CD14-positive monocyte (primary cell): ENCODE data around the gene UGCG. TPM values are rescaled to one million over a fixed set of nuclear protein-coding genes. Genes with fewer than 3 reads are reported as not detected.
"Not testable (repeated sequence)": the region's sequence is repeated elsewhere in the genome, so short reads cannot be mapped to it uniquely, and the experiment has no call there.

ENCODE experiments used
- DNase-seq, 3 donors: peaks; one replicate each; pipeline ENCODE4 v3.0.0-alpha.2; 2011 to 2022
- H2AFZ ChIP-seq: 2 replicates; pipeline ENCODE4 v1.6.0; 2012; ENCODE audit warnings: mild to moderate bottlenecking, low read depth, low read length, inconsistent platforms; ENCODE audit not compliant: insufficient read depth, poor library complexity, severe bottlenecking
- H3K27ac ChIP-seq, 2 donors: 1 replicate in 1 of 2; 2 replicates in 1 of 2; pipeline ENCODE4 v1.5.1; 2012 to 2013; ENCODE audit warnings: low read length in 2 of 2, control low read depth in 1 of 2, inconsistent platforms in 1 of 2, low read depth in 1 of 2, mild to moderate bottlenecking in 1 of 2
- H3K27me3 ChIP-seq, 2 donors: one replicate each; pipeline versions ENCODE4 v1.6.0 to v1.6.1; 2011 to 2013; ENCODE audit warnings: low read length in 2 of 2; ENCODE audit not compliant: control insufficient read depth in 2 of 2, insufficient read depth in 2 of 2
- H3K36me3 ChIP-seq, 2 donors: replicated peaks in 1 of 2; 1 replicate in 1 of 2; 2 replicates in 1 of 2; pipeline versions ENCODE4 v1.5.1 to v1.6.1; 2012 to 2013; ENCODE audit warnings: low read length in 2 of 2, control low read depth in 1 of 2, inconsistent platforms in 1 of 2, mild to moderate bottlenecking in 1 of 2; ENCODE audit not compliant: insufficient read depth in 2 of 2, control insufficient read depth in 1 of 2
- H3K4me1 ChIP-seq, 2 donors: 1 replicate in 1 of 2; 2 replicates in 1 of 2; pipeline versions ENCODE4 v1.5.1 to v1.6.1; 2012 to 2013; ENCODE audit warnings: low read length in 2 of 2, control low read depth in 1 of 2, inconsistent platforms in 1 of 2, mild to moderate bottlenecking in 1 of 2, moderate library complexity in 1 of 2; ENCODE audit not compliant: insufficient read depth in 2 of 2, control insufficient read depth in 1 of 2
- H3K4me2 ChIP-seq: replicated peaks from 2 replicates; pipeline ENCODE3; 2012; ENCODE audit warnings: low read length, moderate library complexity, mild to moderate bottlenecking; ENCODE audit not compliant: poor library complexity, severe bottlenecking; ENCODE audit errors: extremely low read depth
- H3K4me3 ChIP-seq, 3 experiments: fragments of 200-600 bp in 1 of 3; sonication (generic) in 1 of 3; replicated peaks in 1 of 3; 1 replicate in 2 of 3; 2 replicates in 1 of 3; pipeline ENCODE4 v1.5.1; 2011 to 2013; ENCODE audit warnings: low read length in 3 of 3, mild to moderate bottlenecking in 3 of 3, control low read depth in 2 of 3, low read depth in 2 of 3, inconsistent platforms in 1 of 3, moderate library complexity in 1 of 3
- H3K79me2 ChIP-seq: 2 replicates; pipeline ENCODE4 v1.6.0; 2012; ENCODE audit warnings: mild to moderate bottlenecking, control low read depth, inconsistent platforms, low read length, moderate library complexity; ENCODE audit not compliant: insufficient read depth
- H3K9ac ChIP-seq: 2 replicates; pipeline ENCODE4 v1.6.0; 2017; ENCODE audit warnings: low read length, mild to moderate bottlenecking; ENCODE audit not compliant: insufficient read depth, poor library complexity, severe bottlenecking
- H3K9me3 ChIP-seq, 2 donors: replicated peaks in 1 of 2; 1 replicate in 1 of 2; 2 replicates in 1 of 2; pipeline versions ENCODE4 v1.5.1 to v1.6.1; 2012 to 2013; ENCODE audit warnings: low read length in 2 of 2, control low read depth in 1 of 2; ENCODE audit not compliant: control insufficient read depth in 1 of 2, insufficient read depth in 1 of 2
- H4K20me1 ChIP-seq: 2 replicates; pipeline ENCODE4 v1.6.0; 2012; ENCODE audit warnings: mild to moderate bottlenecking, low read length, control low read depth, moderate library complexity; ENCODE audit not compliant: insufficient read depth
- H3K27ac Mint-ChIP-seq, 7 donors: one replicate each; pipeline ENCODE4 v1.8.0; 2020; ENCODE audit warnings: mild to moderate bottlenecking in 7 of 7, mixed read lengths in 7 of 7, moderate library complexity in 6 of 7, inconsistent platforms in 2 of 7
- H3K27me3 Mint-ChIP-seq, 3 donors: one replicate each; pipeline ENCODE4 v1.8.0; 2021 to 2022; ENCODE audit warnings: low read depth in 3 of 3, mild to moderate bottlenecking in 3 of 3, mixed read lengths in 3 of 3, moderate library complexity in 3 of 3, inconsistent platforms in 1 of 3
- H3K36me3 Mint-ChIP-seq, 2 donors: one replicate each; pipeline ENCODE4 v1.8.0; 2020; ENCODE audit warnings: mixed read lengths in 2 of 2, inconsistent platforms in 1 of 2, mild to moderate bottlenecking in 1 of 2
- H3K4me1 Mint-ChIP-seq: one replicate; pipeline ENCODE4 v1.8.0; 2020; ENCODE audit warnings: mild to moderate bottlenecking, mixed read lengths
- H3K4me3 Mint-ChIP-seq, 2 donors: one replicate each; pipeline ENCODE4 v1.8.0; 2020; ENCODE audit warnings: mild to moderate bottlenecking in 2 of 2, mixed read lengths in 2 of 2, moderate library complexity in 1 of 2
- H3K9me3 Mint-ChIP-seq, 7 donors: one replicate each; pipeline ENCODE4 v1.8.0; 2020 to 2022; ENCODE audit warnings: mixed read lengths in 7 of 7, mild to moderate bottlenecking in 6 of 7, moderate library complexity in 6 of 7, inconsistent platforms in 2 of 7
- CTCF ChIP-seq: fragments of 200-600 bp; IDR thresholded peaks from one replicate; pipeline ENCODE4 v1.8.0; 2022; ENCODE audit warnings: antibody characterized with exemption, mild to moderate bottlenecking
- WGBS: methylation state at CpG from one replicate; pipeline ENCODE4 v1.1.5; 2013; ENCODE audit warnings: missing lambda C conversion rate; ENCODE audit not compliant: insufficient coverage; 5-methylcytosine and 5-hydroxymethylcytosine counted together
- intact Hi-C, 2 donors: fragments of 100-400 bp; cut with micrococcal nuclease; formaldehyde crosslinking; loops; one replicate each; pipeline versions ENCODE4 v1.15.0 to v1.15.1; 2023
- polyA plus RNA-seq, 3 donors: library from polyadenylated mRNA; depleted of rRNA in 1 of 3; unstranded in 2 of 3; stranded (reverse) in 1 of 3; fragments of 300-500 nt in 2 of 3; fragments of >200 nt in 1 of 3; fragmentation: Illumina TruSeq in 2 of 3; gene quantifications; 1 replicate in 2 of 3; 2 replicates in 1 of 3; pipeline ENCODE4 v1.2.3, GENCODE V29; 2012 to 2021

UGCG gene
- polyA plus RNA-seq, 3 donors, result 2.7 to 7.9 (median 4.1) TPM

DNA sequence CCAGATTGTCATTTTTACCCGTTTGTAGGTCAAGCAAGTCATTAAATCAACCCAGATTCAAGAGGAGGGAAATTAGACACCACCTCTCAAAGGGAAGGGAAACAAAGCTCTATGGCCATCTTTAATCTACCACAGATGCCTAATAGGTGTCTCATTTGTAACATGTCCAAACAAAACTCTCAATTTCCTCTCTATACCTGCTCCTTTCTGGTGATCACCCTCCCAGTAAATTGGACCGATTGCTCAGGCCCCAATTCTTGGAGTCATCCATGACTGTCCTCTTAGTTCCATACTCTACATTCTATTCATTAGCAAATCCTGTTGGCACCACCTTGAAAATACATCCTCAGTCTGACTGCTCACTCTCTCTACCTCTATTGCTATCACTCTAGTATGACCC lies 22.1 kb upstream of the UGCG start:
- Histone ChIP-seq H3K9me3 (no peaks in the 10 kb centered on the region), H3K79me2 (no peaks in the 10 kb centered on the region), H3K4me2 (no peak overlapping the region), H3K4me1 (no peaks in the 10 kb centered on the region), H2AFZ (no peak overlapping the region), H3K27ac (no peak overlapping the region), H4K20me1 (no peaks in the 10 kb centered on the region), H3K27me3 (peaks cover 0 to 2% of the 10 kb centered on the region in 2 donors), H3K4me3 (no peak overlapping the region), H3K9ac (no peak overlapping the region), H3K36me3 (no peaks in the 10 kb centered on the region)
- no peaks in the 10 kb centered on the region for H3K36me3 Mint-ChIP-seq
- no peaks in the 10 kb centered on the region for H3K4me1 Mint-ChIP-seq
- WGBS, result 87% methylated on average over 2 of the region's 2 CpGs
- H3K27ac Mint-ChIP-seq, result no peak overlapping the region
- H3K9me3 Mint-ChIP-seq, result peaks cover 0 to 2% (median 0%) of the 10 kb centered on the region in 7 donors
- no peak for DNase-seq
- H3K27me3 Mint-ChIP-seq, result peaks cover 1 to 12% (median 3%) of the 10 kb centered on the region in 3 donors
- TF ChIP-seq CTCF, result no peak
- no peak overlapping the region for H3K4me3 Mint-ChIP-seq
- intact Hi-C loops, result no loop called here

GRCh38 chr9:111875291-111875690 lies 21.3 kb upstream of the UGCG start:
- DNase-seq, intact Hi-C loops, H3K4me2 ChIP-seq, H3K9me3 Mint-ChIP-seq, H3K4me3 Mint-ChIP-seq, H3K27ac ChIP-seq, H4K20me1 ChIP-seq, H3K9ac ChIP-seq, H3K4me1 ChIP-seq, H3K4me3 ChIP-seq, H3K27ac Mint-ChIP-seq, H3K9me3 ChIP-seq, H2AFZ ChIP-seq, H3K79me2 ChIP-seq, H3K36me3 Mint-ChIP-seq, H3K27me3 ChIP-seq, H3K36me3 ChIP-seq, H3K4me1 Mint-ChIP-seq: not testable (repeated sequence)
- H3K27me3 Mint-ChIP-seq, result peaks cover 4 to 14% (median 7%) of the 10 kb centered on the region in 3 donors
- no CpG with 5 or more reads among the region's 1 CpG for WGBS

DNA sequence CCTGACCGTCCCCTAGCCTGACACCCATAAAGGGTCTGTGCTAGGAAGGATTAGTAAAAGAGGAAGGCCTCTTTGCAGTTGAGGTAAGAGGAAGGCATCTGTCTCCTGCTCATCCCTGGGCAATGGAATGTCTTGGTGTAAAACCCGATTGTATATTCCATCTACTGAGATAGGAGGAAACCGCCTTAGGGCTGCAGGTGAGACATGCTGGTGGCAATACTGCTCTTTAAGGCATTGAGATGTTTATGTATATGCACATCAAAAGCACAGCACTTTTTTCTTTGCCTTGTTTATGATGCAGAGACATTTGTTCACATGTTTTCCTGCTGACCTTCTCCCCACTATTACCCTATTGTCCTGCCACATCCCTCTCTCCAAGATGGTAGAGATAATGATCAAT lies 20.9 kb upstream of the UGCG start:
- H3K9me3 ChIP-seq, H3K36me3 ChIP-seq, H3K36me3 Mint-ChIP-seq, H3K4me1 ChIP-seq, H3K27me3 ChIP-seq, H3K79me2 ChIP-seq, H3K4me3 Mint-ChIP-seq, H3K4me3 ChIP-seq, H3K4me2 ChIP-seq, H3K27ac Mint-ChIP-seq, H3K27ac ChIP-seq, intact Hi-C loops, H3K9ac ChIP-seq, H2AFZ ChIP-seq, H4K20me1 ChIP-seq, DNase-seq, H3K4me1 Mint-ChIP-seq, H3K9me3 Mint-ChIP-seq: not testable (repeated sequence)
- 80% methylated on average over 1 of the region's 3 CpGs for WGBS
- peaks cover 6 to 12% (median 7%) of the 10 kb centered on the region in 3 donors for H3K27me3 Mint-ChIP-seq
